Measurements from ENCODE around the gene REPIN1. TPM values are rescaled to one million over a fixed set of nuclear protein-coding genes. Genes with fewer than 3 reads are reported as not detected.

Gene REPIN1
- total RNA-seq, 2 donors from 2014 or later, result 53.9 to 84.2 TPM

GRCh38 chr7:150401861-150402631, 33.4 kb downstream of the REPIN1 start:
- Mint-ChIP-seq H3K36me3 (peaks cover 2% of the 10 kb centered on the region), H3K4me1 (ENCODE audit: low read depth in 2 of 2) (peaks cover 21 to 26% of the 10 kb centered on the region in 2 donors), H3K4me3 (peak overlapping the region; percentile 36), H3K27ac (peak overlapping the region; percentile 40 to 50), H3K9me3 (no peaks in the 10 kb centered on the region), H3K27me3 (no peaks in the 10 kb centered on the region)
- ATAC-seq (no peak), DNase-seq (ENCODE audit: low spot score) (peak; percentile 50)

GRCh38 chr7:150402671-150403321, 34.2 kb downstream of the REPIN1 start:
- DNase-seq (ENCODE audit: low spot score), result peak; percentile 23
- Mint-ChIP-seq H3K36me3 (peaks cover 5% of the 10 kb centered on the region), H3K4me3 (peak overlapping the region; percentile 36), H3K4me1 (ENCODE audit: low read depth in 2 of 2) (peaks cover 23 to 29% of the 10 kb centered on the region in 2 donors), H3K27ac (peak overlapping the region; percentile 40 to 50), H3K27me3 (no peaks in the 10 kb centered on the region), H3K9me3 (no peaks in the 10 kb centered on the region)
- no peak for ATAC-seq

GRCh38 chr7:150403376-150404171, 35.0 kb downstream of the REPIN1 start:
- H3K27me3 Mint-ChIP-seq, result no peaks in the 10 kb centered on the region
- DNase-seq (ENCODE audit: low spot score) (peak; percentile 37), ATAC-seq (no peak)
- peak overlapping the region; percentile 99 for H3K4me3 Mint-ChIP-seq
- H3K27ac Mint-ChIP-seq, result peak overlapping the region; percentile 81 to 86
- H3K4me1 Mint-ChIP-seq (ENCODE audit: low read depth in 2 of 2), result peaks cover 24 to 29% of the 10 kb centered on the region in 2 donors
- no peaks in the 10 kb centered on the region for H3K9me3 Mint-ChIP-seq
- peaks cover 5% of the 10 kb centered on the region for H3K36me3 Mint-ChIP-seq

GRCh38 chr7:150404172-150404804, 35.7 kb downstream of the REPIN1 start:
- DNase-seq (ENCODE audit: low spot score) (peak; percentile 55), ATAC-seq (no peak)
- H3K27ac Mint-ChIP-seq, result peak overlapping the region; percentile 81 to 86
- peaks cover 27 to 29% of the 10 kb centered on the region in 2 donors for H3K4me1 Mint-ChIP-seq (ENCODE audit: low read depth in 2 of 2)
- H3K36me3 Mint-ChIP-seq, result peaks cover 5% of the 10 kb centered on the region
- H3K27me3 Mint-ChIP-seq, result no peaks in the 10 kb centered on the region
- H3K4me3 Mint-ChIP-seq, result peak overlapping the region; percentile 99
- H3K9me3 Mint-ChIP-seq, result no peaks in the 10 kb centered on the region

GRCh38 chr7:150404805-150405583, 36.4 kb downstream of the REPIN1 start:
- H3K27ac Mint-ChIP-seq, result peak overlapping the region; percentile 81 to 86
- no peaks in the 10 kb centered on the region for H3K27me3 Mint-ChIP-seq
- peak; percentile 91 for DNase-seq (ENCODE audit: low spot score)
- H3K9me3 Mint-ChIP-seq, result no peaks in the 10 kb centered on the region
- ATAC-seq, result peak; percentile 91 to 93
- peaks cover 5% of the 10 kb centered on the region for H3K36me3 Mint-ChIP-seq
- H3K4me1 Mint-ChIP-seq (ENCODE audit: low read depth in 2 of 2), result peaks cover 27 to 29% of the 10 kb centered on the region in 2 donors
- peak overlapping the region; percentile 99 for H3K4me3 Mint-ChIP-seq

GRCh38 chr7:150405584-150406311, 37.1 kb downstream of the REPIN1 start:
- H3K4me1 Mint-ChIP-seq (ENCODE audit: low read depth in 2 of 2), result peaks cover 27 to 29% of the 10 kb centered on the region in 2 donors
- H3K36me3 Mint-ChIP-seq, result peaks cover 5% of the 10 kb centered on the region
- peak overlapping the region; percentile 81 to 86 for H3K27ac Mint-ChIP-seq
- DNase-seq (ENCODE audit: low spot score) (peak; percentile 67), ATAC-seq (peak; percentile 39 to 40)
- H3K27me3 Mint-ChIP-seq, result no peaks in the 10 kb centered on the region
- H3K4me3 Mint-ChIP-seq, result peak overlapping the region; percentile 99
- no peaks in the 10 kb centered on the region for H3K9me3 Mint-ChIP-seq

DNA sequence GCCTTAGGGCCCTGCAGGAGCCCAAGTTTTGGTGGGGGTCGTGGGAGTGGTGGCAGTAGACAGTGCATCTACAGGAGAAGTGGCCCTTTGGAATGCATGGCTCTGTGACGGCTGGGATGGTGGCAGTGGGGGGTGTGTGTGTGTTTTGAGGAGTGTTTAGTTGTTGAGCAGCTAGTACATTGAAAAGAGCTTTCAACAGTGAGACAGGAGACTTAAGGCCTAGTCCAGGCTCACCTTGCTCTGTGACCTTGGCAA, 37.6 kb downstream of the REPIN1 start:
- DNase-seq (ENCODE audit: low spot score) (peak; percentile 26), ATAC-seq (no peak)
- Mint-ChIP-seq H3K36me3 (peaks cover 5% of the 10 kb centered on the region), H3K27me3 (no peaks in the 10 kb centered on the region), H3K4me1 (ENCODE audit: low read depth in 2 of 2) (peaks cover 27 to 29% of the 10 kb centered on the region in 2 donors), H3K27ac (peak overlapping the region; percentile 81 to 86), H3K4me3 (peak overlapping the region; percentile 99), H3K9me3 (no peaks in the 10 kb centered on the region)

DNA sequence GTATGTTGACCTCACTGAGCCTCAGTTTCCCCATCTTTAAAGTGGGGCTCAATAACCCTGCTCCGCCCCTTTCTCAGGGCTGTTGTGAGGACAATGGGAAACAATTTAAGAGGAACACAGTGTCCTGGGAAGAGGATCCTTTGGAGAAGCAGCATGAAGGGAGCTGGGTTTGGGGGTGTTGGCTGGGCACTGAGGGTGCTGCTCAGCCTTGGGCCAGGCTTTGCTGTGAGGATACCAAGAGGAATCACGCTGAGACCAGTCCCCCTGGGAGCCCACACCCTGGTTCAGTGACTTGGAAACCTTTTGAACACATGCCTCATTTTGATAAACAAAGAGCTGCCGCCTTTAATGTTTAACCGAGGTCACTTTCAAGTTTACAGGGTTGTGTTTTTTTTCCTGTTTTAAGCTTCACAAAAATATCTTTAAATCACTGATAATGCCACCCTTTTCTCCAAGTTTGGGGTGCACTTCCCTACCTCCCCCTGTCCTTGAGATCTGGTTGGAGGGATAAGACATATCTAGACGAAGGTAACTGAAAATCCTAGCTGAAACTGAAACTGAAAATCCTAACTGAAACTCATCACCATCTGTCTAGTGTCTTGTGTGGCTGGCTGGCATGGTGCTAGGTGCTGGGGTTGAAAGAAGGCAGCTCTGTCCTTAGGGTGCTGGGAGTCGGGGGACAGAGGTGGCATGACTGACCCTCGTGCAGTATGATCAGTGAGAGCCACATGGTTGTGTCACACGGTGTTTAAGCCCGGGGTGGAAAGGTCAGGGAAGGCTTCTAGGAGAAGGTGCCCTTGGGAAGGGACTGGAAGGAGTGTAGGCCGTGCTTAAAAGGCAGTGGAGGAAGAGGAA, 38.2 kb downstream of the REPIN1 start:
- DNase-seq (ENCODE audit: low spot score), result peak; percentile 58
- peak overlapping the region; percentile 99 for H3K4me3 Mint-ChIP-seq
- H3K27me3 Mint-ChIP-seq, result no peaks in the 10 kb centered on the region
- peak; percentile 46 to 58 for ATAC-seq
- H3K27ac Mint-ChIP-seq, result peak overlapping the region; percentile 81 to 86
- peaks cover 5% of the 10 kb centered on the region for H3K36me3 Mint-ChIP-seq
- no peaks in the 10 kb centered on the region for H3K9me3 Mint-ChIP-seq
- peaks cover 27 to 29% of the 10 kb centered on the region in 2 donors for H3K4me1 Mint-ChIP-seq (ENCODE audit: low read depth in 2 of 2)

- Mint-ChIP-seq H3K4me1 (ENCODE audit: low read depth in 2 of 2) (peaks cover 27 to 29% of the 10 kb centered on the region in 2 donors), H3K27me3 (no peaks in the 10 kb centered on the region), H3K9me3 (no peaks in the 10 kb centered on the region), H3K36me3 (peaks cover 5% of the 10 kb centered on the region), H3K27ac (peak overlapping the region in 1 of 2 donors; percentile 86), H3K4me3 (no peak overlapping the region)
- DNase-seq (ENCODE audit: low spot score) (peak; percentile 59), ATAC-seq (no peak)
Observed at GRCh38 chr7:150407588-150408392, 39.2 kb downstream of the REPIN1 start.

- Mint-ChIP-seq H3K36me3 (peaks cover 5% of the 10 kb centered on the region), H3K4me1 (ENCODE audit: low read depth in 2 of 2) (peaks cover 29 to 30% of the 10 kb centered on the region in 2 donors), H3K9me3 (no peaks in the 10 kb centered on the region), H3K27ac (peak overlapping the region; percentile 44 to 65), H3K27me3 (no peaks in the 10 kb centered on the region), H3K4me3 (no peak overlapping the region)
- DNase-seq (ENCODE audit: low spot score) (peak; percentile 15), ATAC-seq (no peak)
Observed at GRCh38 chr7:150408393-150409299, 40.0 kb downstream of the REPIN1 start.

Measured in natural killer cell treated with Interleukin-12 subunit alpha and Interleukin-12 subunit beta and Interleukin-15 and Interleukin-18, amount 100 ng/mL, for 72 hours (primary cell).